Measurements from ENCODE around the gene GRN.
"Not testable (repeated sequence)": the region's sequence is repeated elsewhere in the genome, so short reads cannot be mapped to it uniquely, and the experiment has no call there.

GRN gene

DNA sequence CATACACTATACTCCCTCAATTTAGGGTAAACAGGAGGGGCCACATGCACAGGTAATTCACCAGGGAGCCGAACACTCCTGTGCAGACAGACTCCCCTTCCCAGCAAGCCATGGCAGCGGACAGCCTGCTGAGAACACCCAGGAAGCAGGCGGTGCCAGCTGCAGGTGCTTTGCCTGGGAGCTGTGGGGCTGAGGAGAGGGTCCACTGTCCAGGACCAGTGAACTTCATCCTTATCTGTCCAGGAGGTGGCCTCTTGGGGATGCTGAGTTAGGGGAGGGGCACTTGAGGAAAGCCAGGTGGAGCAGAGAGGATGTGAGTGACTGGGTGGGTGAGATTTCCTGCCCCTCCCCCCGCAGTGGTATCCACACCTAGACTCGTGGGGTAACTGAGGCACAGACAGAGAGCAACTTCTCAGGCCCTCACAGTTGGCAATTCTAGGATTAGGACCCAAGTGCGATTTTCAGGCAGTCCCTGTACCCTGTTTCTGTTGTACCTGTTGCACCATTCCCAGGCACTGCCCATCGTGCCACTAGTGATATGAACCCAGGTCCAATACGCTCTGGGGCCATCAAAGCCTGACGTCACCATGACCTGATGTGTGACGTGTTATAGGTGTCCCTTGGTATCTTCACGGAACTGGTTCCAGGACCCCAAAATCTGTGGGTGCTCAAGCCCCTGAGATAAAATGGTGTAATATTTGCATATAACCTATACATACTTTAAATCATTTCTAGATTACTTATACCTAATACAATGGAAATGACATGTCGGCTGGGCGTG lies 1.2 kb downstream of the GRN start:
- no peak for DNase-seq

- DNase-seq = not testable (repeated sequence)
Measured at GRCh38 chr17:44347206-44348055, 2.3 kb downstream of the GRN start.

GRCh38 chr17:44348234-44348987 lies 3.3 kb downstream of the GRN start:
- no peak for DNase-seq

DNA sequence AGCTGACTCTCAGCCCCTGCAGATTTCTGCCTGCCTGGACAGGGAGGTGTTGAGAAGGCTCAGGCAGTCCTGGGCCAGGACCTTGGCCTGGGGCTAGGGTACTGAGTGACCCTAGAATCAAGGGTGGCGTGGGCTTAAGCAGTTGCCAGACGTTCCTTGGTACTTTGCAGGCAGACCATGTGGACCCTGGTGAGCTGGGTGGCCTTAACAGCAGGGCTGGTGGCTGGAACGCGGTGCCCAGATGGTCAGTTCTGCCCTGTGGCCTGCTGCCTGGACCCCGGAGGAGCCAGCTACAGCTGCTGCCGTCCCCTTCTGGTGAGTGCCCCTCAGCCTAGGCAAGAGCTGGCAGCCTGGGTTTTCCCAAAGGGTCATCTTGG lies 3.9 kb downstream of the GRN start:
- no peak for DNase-seq

DNA sequence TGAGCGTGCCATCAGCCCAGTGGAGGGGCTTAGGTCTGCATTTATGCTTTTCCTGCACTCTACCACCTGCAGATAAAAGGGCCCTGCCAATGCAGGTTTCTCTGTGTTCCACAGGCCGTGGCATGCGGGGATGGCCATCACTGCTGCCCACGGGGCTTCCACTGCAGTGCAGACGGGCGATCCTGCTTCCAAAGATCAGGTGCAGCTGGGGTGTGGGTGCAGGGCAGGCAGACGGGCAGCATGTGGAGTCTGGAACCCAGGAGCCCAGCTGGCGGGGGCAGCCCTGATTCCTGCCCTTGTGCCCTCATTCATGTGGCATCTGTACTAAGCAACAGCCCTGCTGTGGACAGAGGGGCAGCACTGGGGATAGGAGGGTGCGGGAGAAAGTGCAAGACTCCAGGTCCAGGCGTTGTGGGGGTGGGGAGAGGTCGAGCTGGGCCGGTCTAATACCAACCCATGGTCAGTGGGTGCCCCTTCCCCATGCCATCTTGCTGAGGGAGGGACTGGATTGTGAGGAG lies 4.5 kb downstream of the GRN start:
- DNase-seq = no peak

GRCh38 chr17:44350733-44351226 lies 5.7 kb downstream of the GRN start:
- DNase-seq = peak; percentile 32

- DNase-seq = no peak
Measured at GRCh38 chr17:44351464-44351863, 6.4 kb downstream of the GRN start.

GRCh38 chr17:44351961-44352827 lies 7.1 kb downstream of the GRN start:
- DNase-seq = no peak

DNA sequence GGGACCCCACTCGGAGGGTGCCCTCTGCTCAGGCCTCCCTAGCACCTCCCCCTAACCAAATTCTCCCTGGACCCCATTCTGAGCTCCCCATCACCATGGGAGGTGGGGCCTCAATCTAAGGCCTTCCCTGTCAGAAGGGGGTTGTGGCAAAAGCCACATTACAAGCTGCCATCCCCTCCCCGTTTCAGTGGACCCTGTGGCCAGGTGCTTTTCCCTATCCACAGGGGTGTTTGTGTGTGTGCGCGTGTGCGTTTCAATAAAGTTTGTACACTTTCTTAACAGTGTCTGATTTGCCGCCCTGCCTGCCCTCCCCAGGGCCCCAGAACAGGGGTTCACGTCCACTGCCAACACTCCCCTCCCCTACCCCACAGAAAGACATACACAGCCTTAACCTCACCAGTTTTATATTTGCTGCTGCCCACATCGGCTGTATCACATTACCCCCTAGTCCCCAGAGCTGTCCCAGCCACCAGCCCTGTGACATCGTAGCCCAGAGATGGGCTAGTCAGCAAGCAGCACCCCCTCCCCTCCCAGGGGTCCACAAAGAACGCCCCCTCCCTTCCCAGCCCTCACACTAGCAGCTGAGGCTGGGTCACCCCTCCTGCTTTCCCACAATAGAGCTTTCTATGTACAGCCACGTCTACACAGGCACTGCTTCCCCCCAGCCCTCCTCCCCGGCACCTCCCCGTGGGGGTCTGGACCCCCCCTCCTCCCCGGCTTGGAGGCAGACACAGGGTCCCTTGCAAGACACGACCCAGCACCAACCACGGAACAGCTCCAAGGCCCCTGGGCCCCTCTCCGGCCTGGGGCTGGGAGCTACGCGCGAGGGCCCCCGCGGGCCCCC lies 7.9 kb downstream of the GRN start:
- DNase-seq = no peak

DNA sequence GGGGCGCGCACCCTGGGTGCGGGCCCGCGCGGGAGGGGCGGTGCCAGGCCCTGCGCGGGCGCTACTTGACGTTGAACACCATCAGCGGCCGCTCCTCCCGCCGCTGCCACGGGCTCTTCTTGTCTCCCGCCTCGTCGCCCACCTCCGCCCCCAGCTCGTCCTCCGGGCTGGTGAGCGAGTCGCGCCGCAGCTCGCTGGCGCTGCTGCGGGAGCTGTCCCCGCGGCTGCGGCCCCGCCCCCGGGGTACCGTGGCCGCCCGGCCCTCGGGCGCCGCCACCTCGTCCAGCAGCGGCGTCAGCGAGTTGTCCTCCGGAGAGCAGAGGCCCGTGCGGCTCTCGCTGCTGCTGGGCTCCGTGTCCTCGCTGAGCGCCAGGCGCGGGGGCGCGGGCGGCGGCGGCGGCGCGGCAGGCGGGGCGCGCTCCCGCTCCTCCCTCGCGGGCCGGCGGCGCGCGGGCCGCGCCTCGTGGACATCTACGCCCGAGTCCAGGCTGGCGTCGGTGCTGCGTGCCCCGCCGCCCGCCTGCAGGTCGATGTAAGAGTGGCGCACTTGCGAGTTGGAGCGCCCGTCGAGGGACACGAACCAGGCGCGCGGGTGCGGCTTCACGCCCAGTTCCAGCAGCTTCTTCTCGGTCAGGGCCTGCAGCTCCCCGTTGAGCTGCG lies 8.7 kb downstream of the GRN start:
- no peak for DNase-seq

GRCh38 chr17:44354582-44355561 lies 9.8 kb downstream of the GRN start:
- no peak for DNase-seq

DNA sequence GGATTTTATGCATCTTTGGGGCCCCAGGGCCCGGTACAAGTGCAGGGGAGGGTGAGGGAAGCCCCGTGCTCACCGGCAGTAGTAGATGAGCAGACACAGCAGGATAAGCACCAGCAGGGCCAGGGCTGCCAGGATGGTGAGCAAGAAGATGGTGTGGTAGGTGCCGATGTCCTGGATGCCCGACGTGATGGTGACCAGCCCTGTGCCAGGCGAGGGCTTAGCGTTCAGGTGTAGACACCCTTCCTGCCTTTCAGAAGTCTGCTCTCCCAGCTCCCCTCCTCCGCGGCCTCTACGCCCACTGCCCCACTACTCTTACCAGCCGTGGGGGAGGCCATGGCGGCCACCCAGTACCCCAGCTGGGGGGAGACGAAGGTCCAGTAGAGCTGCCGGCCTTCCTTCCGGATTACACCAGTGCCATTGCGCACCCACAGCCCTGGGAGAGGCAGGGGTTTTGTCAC lies 10.6 kb downstream of the GRN start:
- no peak for DNase-seq

- DNase-seq = no peak
Measured at GRCh38 chr17:44356241-44356640, 11.1 kb downstream of the GRN start.

DNA sequence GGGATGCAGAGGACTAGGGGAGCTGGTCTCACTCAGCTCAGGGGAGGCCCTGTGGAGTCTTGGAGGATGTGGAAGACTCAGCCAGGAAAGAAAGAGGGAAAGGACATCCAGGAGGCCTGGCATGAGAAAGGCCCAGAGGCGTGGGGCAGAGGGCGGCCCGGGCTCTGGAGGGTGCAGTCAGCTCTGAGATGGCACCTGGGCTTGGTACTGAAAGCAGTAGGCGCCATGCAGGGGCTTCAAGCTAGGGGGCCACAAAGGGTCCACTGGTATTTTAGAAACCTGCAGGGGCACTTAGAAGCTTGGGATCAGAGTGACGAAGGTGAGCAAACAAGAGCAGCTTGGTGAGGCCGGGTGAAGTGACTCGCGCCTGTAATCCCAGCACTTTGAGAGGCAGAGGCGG lies 13.0 kb downstream of the GRN start:
- no peak for DNase-seq

DNA sequence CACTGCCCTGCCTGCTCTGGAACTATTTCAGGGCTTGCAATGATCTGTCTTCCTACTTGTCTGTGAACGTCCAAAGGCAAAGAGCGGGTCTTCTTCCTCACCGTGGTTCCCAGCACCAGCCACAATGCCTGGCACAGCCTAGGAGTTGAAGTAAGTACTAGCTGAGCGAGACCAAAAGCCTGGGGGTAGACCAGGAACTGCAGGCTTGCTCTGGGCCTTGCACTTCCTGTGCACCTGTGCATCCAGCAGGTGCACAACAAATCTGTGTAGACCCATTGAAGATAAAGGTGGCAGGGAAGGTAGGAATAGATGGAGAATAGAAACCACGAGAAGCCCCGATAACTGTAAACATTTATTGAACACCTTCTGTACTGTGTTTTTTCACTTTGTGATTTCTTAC lies 13.9 kb downstream of the GRN start:
- no peak for DNase-seq

DNA sequence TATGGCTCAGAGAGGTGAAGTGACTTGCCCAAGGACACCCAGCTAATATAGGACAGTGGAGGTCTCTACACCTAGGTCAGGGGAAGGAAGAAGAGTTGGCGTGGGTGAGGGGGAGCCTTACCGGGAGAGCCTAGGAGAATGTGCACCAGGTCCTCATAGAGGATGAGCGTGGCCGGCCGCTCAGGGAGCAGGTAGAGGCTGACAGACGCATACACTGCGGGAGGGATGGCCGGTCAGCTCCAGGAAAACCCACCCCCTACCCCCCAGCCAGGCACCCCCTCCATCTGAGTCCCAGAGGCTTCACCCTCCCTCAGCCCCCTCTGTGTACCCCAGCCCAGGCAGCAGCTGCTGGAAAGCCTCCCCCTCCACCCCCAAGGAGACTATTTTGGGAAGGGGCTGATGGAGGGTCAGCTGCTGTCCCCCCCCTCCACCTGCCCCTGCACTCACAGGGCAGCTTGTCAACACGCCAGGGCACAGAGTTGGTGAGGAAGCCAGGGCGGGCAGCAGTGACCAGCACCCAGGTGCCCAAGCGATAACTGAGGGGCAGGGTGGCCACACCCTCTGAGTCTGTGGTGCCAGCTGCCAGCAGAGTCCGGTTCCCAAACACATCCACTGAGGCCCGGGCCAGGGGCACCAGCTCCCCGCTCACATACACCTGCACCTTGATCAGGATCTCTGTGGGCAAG lies 14.5 kb downstream of the GRN start:
- no peak for DNase-seq

- no peak for DNase-seq
Measured at GRCh38 chr17:44360144-44360533, 15.0 kb downstream of the GRN start.

GRCh38 chr17:44360826-44361225 lies 15.7 kb downstream of the GRN start:
- DNase-seq = peak; percentile 49
